Stimulated activated CD8-positive, alpha-beta memory T cell treated with anti-CD3 and anti-CD28 coated beads, Interleukin-12 subunit alpha, Interleukin-12 subunit beta, amount 100 ng/mL, for 24 hours (primary cell): ENCODE results near the gene VARS2.

Source experiments
- DNase-seq: peaks from one replicate; pipeline ENCODE4 v3.0.0-alpha.2; 2020; ENCODE audit errors: extremely low read depth

Gene VARS2

GRCh38 chr6:30928677-30929076, 14.6 kb downstream of the VARS2 start:
- DNase-seq = no peak

- DNase-seq = no peak
Measured at GRCh38 chr6:30930506-30930905, 16.5 kb downstream of the VARS2 start.

- DNase-seq = no peak
Measured at GRCh38 chr6:30931272-30931671, 17.2 kb downstream of the VARS2 start.

DNA sequence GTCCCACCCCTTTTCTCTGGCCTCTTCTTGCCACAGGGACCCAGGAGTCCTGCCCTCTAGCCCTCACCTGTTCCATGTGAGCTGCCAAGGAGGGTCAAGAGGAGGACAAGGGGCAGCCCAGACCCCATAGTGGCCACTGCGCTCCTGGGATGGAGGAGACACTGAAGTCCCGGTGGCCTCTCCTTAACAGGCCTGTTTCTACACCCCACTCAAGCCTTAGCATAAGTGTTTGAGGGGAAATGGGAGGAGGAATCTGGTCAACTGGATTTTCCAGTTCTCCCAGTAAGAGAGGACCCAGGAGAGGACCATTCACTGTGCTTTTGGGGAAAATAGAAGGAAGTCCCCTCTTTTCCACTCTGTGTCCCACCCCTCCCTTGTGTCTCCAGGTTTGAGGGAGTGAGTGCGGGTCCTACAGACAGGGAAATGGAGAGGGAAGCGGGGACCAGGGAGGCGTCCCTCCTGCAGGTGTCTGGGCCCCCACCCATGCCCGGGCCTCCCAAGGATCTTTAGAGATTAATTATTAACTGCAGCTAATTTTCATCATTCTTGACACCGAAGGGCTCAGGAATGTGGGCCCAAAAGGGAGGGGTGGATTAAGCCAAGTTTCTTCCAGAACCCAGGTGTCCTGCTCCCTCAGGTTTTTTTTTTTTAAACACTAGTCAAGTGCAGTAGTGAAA, 18.1 kb downstream of the VARS2 start, which contains the start of gene SFTA2:
SFTA2 (minus strand) TSS at position 202 of the 677 bp plus-strand sequence; CDS start at position 128, 74 bp downstream.
- DNase-seq = no peak

GRCh38 chr6:30932665-30933365, 18.8 kb downstream of the VARS2 start:
- no peak for DNase-seq

- no peak for DNase-seq
Measured at GRCh38 chr6:30935018-30935417, 21.0 kb downstream of the VARS2 start.

DNA sequence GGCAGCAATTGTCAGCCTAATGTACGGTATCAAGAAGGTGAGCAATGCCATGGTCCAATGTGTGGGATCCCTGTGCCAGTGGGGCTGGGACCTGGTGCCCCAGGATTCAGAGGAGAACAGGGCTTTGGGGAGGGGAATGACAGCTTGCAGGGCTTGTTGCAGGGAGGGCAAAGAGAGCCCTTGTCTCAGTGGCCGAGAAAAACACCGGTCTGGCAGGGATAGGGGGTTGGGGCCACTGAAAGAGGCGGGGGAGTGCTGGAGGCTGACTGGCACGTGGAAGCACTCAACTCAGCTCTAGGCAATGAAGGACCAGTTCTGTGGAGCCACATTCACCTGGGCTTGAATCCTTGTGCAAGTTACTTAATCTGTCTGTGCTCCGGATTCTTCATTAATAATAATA, 23.2 kb downstream of the VARS2 start:
- DNase-seq = no peak

DNA sequence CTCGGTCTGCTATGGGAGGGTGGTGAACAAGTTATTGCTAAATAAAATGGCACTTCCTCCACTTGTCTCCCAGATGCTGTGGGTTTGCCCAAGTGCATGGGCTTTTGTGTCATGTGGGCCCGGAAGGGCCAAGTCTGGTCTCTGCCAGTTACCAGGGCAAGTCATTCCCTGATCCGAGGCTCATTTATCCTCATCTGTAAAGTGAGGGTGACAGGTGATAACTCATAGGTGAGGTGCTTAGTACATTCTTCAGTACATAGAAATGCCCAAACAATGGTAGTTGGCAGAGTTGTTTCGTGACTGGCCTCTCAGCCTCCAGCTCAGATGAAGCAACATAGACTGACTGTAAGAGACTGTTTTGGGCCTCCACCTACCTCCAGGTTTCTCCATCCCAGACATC, 24.7 kb downstream of the VARS2 start:
- DNase-seq = no peak

GRCh38 chr6:30939473-30939872, 25.4 kb downstream of the VARS2 start:
- DNase-seq = no peak

DNA sequence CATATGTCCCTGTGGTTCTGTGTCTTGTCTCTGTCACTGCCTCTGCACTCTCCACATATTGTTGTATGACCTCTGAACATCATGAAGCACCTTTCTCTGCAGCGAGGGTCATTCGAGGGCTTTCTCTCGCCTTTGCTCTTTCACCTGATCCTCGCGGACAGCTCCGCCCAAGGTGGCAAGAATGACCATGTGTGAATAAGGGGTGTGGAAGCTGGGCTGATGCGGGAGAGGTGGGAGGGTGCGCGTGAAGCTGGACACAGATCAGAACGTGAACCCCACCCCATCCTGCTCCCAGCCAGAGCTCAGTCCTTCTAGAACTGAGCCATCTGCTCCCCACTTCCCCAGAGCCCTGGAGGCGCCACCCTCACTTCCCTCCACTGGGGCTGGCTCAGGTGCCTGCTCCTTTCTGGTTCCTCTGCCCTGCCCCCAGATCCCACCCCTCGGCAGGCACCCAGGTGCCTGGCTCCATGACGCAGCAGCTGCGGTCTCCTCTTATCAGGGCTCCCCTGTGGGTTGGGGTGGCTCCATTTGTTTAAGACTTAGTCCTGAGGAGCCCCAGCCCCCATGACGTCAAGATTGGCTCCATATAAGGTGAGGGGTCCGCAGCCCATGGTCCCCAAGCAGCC, 26.4 kb downstream of the VARS2 start, which contains the start of gene MUCL3:
MUCL3 (plus strand) TSS at position 613 of the 626 bp plus-strand sequence. CDS start 27 bp downstream, outside the sequence.
- DNase-seq = no peak

DNA sequence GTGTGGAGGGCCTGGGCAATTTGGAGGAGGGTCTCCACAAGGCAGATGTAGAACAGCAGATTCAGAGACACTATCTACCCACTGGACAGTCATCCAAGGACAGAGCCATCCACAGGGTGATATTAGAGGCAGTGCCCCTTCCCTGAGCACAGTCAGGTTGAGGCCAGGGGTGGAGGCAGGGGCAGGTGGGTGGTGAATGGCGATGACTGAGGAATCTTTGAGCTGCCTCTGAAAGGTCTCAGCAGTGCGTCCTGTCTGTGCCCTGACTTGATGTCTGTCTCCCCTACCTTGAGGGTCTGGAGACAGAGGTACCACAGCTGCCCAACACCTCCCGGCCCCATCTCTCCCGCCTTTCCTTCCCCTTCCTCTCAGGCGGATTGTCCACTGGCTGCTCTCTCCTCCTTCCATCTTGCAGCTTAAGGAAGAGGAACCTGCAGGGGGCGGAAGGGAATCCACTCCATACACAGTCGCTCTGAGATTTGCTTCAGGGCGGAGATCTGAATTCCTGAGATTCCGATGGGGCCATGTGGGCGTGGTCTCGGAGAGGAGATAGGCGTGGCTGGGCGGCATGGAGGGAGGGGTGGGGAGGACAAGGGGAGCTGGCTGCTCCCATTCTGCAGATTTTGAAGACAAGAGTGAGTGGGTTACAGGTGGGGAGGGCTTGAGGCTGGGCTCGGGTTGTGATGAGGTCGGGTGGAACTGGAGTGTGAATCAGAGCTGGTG, 28.5 kb downstream of the VARS2 start:
- no peak for DNase-seq

- no peak for DNase-seq
Measured at GRCh38 chr6:30944051-30944450, 30.0 kb downstream of the VARS2 start.

- no peak for DNase-seq
Measured at GRCh38 chr6:30945281-30945680, 31.2 kb downstream of the VARS2 start.

GRCh38 chr6:30947231-30947630, 33.2 kb downstream of the VARS2 start:
- no peak for DNase-seq

- no peak for DNase-seq
Measured at GRCh38 chr6:30948811-30949210, 34.8 kb downstream of the VARS2 start.

- DNase-seq = no peak
Measured at GRCh38 chr6:30951907-30952469, 38.0 kb downstream of the VARS2 start.

DNA sequence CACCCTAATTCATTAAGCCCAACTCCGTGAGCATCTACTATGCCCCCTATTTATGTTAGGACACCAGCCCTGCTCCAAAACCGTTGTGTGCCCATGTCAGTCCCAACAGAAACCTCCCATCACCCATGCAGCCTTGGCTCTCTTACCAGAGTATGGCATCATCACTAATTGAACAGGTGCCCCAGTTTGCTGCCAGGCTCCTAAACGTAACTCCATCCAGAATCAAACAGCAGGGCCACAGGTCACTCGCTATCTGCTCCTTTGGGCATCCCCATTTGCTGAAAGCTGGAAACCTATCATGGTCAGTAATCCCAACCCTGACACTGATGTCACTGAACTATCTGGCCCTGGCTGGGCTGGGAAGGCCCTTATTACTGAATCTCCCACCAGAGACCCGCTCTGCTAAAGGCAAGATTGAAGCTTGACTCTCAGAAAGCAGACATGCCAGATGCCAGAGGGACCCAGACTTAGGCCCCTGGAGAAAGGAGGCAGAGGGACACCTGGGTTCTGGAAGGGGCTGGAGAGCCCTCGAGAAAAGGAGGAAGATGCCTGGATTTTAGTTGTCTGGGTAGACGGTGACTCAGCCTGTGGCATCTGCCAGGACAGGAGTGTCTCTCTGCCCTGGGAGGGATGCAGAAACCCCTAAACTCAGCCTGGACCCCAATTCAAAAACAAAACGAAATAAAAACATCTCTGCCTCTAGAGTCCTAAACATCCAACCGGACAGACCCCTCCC, 40.8 kb downstream of the VARS2 start:
- no peak for DNase-seq

GRCh38 chr6:30955367-30956042, 41.5 kb downstream of the VARS2 start:
- peak; percentile 62 for DNase-seq

- DNase-seq = no peak
Measured at GRCh38 chr6:30957716-30958115, 43.7 kb downstream of the VARS2 start.

DNA sequence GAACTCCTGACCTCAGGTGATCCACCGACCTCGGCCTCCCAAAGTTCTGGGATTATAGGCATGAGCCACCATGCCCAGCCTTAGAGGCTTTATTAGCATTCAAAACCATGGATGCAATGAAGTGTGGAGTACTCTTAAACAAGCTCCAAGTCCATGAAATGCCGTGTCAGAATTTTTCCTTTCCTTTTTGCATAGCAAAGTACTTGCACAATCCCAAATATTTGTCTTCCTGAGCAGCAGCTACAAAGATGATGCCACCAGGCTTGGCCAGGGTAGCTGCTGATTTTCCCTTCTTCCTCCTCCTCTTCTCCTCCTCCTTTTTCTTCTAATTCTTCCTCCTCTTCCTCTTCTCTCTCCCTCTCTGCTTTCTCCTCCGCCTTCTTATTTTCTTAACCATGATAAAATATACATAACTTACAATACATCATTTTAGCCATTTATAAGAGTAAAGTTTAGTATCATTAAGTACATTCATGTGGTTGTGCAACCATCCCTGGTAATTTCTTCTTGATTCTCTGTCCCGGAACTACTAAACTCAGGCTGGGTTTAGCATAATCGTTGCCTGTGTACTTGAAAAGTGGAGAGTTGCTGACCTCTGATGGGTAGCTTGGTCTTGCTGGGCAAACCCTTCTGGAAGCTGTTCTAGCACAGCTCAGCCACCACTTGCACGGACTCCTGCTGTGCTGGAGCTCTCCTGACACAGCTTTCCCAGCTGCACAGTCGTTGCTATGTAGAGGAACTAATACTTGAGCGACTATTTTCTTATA, 47.1 kb downstream of the VARS2 start:
- no peak for DNase-seq
